GM19239 (cell line): ENCODE data around the gene F13B.
"Not testable (repeated sequence)": the region's sequence is repeated elsewhere in the genome, so short reads cannot be mapped to it uniquely, and the experiment has no call there.

Experiments
- DNase-seq: peaks from one replicate; pipeline ENCODE4 v3.0.0; 2011; ENCODE audit warnings: low spot score; ENCODE audit not compliant: insufficient read length
- FAIRE-seq: peaks from 2 replicates; lab custom pipeline; 2011; peaks lifted over from hg19 to GRCh38; lab: Jason Lieb, UNC

F13B gene

DNA sequence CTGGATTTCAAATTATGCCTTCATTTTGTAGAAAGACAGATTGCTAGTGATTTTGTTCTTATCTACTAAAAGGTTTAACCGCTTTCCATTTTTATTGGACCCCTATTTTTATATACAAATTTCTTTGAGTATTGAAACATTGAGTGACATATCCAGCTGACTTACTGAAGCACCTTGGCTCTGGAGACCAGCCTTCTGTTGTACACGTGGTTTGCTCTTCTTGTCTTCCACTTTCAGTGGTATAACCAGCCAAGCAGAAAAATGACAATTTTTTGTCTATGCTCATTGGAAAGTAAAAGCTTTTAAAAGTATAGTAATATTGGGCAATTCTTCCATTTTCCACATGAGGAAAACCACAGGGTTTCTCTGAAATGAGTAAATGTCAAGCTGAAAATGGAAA is 4.4 kb downstream of the F13B start:
- DNase-seq: peak; percentile 4
- peak; percentile 4 for FAIRE-seq

GRCh38 chr1:197049100-197049499 is 18.0 kb downstream of the F13B start:
- FAIRE-seq (no peak), DNase-seq (no peak)

DNA sequence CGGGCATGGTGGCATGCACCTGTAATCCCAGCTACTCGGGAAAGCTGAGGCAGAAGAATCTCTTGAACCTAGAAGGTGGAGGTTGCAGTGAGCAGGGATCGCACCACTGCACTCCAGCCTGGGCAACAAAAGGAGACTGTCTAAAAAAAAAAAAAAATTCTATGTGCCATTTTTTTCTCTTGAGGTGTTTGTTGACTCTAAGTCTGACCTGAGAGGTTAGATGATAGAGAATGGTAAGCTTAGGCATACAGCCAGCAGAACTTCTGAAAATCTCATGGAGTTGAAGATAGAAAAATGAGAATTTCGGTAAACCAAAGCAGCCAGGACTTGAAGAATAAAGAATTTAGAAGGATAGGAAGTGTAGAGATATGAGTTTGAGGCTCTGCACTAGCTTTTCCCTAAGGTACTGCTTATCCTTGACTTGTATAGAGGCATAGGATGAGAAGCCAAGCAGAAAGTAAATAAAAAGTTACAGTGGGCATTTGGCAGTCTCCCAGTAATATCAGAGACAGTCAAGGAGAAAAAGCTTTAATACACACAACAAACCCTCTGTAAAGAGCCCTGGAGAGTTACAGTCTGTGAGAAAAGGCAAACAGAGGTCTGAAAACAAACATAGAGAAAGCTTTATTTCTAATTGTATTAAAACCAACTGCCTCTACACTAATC is 24.3 kb downstream of the F13B start:
- FAIRE-seq (no peak), DNase-seq (no peak)

DNA sequence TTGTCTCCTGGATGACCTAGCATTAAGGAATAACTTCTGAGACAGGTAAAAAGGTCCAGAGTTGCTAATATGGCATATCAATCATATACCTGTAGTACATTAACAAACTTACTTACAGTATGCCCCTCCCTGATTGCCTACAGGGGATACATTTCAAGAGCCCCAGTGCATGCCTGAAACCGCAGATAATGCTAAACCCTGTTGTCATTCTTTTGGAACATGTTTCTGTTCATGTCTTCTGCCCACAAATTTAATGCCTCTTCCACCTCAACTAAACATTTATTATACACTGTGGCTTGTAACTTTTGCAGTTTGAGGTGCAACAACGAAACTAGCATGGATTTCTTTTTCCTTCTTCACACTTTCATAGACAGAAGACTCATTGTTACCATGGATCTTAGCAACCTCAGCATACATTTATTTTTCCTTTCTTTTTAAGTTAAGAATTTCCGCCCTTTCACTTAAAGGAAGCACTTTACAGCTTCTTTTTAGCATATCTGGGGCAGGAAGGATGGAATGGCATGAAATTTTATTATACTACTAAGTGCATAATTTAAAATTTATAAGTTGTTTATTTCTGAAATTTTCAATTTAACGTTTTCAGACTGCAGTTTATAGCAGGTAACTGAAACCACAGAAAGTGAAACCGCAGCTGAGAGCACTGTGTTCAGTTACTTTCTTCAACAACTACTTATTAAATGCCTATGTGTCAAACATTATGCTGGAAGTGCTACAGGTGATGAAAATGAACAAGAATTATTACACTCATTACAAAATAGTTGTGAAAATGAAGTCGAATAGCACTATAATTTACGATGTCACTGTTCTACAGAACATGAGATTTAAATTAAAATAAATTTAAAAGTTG is 25.3 kb downstream of the F13B start:
- DNase-seq: no peak
- FAIRE-seq: peak; percentile 87

GRCh38 chr1:197036861-197037260 is 30.2 kb downstream of the F13B start:
- no peak for DNase-seq
- FAIRE-seq: no peak

- FAIRE-seq, DNase-seq: not testable (repeated sequence)
These were observed 32.3 kb downstream of the F13B start for GRCh38 chr1:197034631-197035339.

DNA sequence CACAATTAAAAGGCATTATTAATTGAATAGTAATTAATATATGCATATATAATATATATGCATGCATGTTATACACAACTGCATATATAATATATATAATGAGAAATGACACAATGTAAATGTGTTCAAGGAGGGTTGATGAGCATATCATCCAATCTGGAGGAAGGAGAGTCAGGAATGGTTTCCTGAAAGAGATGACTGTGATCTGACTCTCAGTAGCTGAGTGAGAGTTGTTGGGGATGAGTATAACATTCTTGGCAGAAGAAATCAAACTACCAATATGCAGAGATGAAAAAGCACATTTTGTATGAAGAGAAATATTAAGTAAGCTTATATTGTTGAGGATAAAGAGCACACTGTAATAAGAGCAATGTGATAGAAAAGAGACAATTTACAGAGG is 37.3 kb downstream of the F13B start:
- FAIRE-seq (no peak), DNase-seq (no peak)

DNA sequence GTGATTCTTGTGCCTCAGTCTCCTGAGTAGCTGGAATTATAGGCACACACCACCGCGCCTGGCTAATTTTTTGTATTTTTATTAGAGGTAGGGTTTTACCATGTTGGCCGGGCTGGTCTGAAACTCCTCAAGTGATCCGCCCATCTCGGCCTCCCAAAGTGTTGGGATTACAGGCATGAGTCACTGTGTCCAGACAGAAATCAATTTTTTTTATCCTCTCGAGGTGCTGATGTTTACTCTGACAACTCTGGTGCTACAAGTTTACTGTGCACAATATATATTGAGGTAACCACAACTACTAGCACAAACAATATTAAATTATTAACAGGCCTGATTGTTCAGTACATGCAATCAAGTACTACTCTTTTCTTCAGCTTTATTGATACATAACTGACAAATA is 39.7 kb downstream of the F13B start:
- DNase-seq: no peak

GRCh38 chr1:197024460-197024859 is 42.6 kb downstream of the F13B start:
- no peak for DNase-seq

More for the DNA sequence above, 39.7 kb downstream of the F13B start:
- FAIRE-seq: no peak

GRCh38 chr1:197021716-197022115 is 45.3 kb downstream of the F13B start:
- FAIRE-seq: no peak
- DNase-seq: no peak

More at GRCh38 chr1:197024460-197024859, 42.6 kb downstream of the F13B start:
- FAIRE-seq: no peak

- DNase-seq (no peak), FAIRE-seq (no peak)
These were observed 49.4 kb downstream of the F13B start for GRCh38 chr1:197017558-197018146.

GRCh38 chr1:197016751-197017150 is 50.3 kb downstream of the F13B start:
- FAIRE-seq (no peak), DNase-seq (no peak)

- no peak for FAIRE-seq
- DNase-seq: no peak
These were observed 53.8 kb downstream of the F13B start for GRCh38 chr1:197013234-197013633.

DNA sequence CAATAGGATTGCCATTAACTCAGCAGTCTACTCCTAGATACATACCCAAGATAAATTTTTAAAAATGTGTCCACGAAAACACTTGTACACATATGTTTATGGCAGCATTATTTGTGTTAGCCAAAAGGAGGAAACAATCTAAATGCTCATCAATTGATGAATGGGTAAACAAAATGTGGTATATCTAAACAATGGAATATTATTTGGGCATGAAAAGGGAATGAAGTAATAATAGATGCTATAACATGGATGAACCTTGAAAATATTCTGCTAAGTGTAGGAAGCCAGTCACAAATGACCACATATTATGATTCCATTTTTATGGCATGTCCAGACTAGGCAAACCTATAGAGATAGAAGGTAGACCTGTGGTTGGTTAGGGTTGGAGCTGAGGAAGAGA is 55.4 kb downstream of the F13B start:
- FAIRE-seq (no peak), DNase-seq (no peak)

GRCh38 chr1:197008861-197009260 is 58.2 kb downstream of the F13B start:
- DNase-seq (no peak), FAIRE-seq (no peak)

DNA sequence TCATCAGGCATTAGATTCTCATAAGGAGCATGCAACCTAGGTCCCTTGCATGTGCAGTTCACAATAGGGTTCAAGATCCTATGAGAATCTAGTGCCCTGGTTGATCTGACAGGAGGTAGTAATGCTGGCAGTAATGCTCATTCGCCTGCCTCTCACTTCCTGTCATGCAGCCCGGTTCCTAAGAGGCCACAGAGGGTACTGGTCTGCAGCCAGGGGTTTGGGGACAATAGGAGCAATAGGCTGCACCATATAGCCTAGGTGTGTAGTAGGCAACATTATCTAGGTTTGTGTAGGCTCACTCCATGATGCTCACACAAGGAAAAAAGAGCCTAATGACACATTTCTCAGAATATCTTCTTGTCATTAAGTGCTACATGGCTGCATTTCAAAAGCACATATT is 63.9 kb downstream of the F13B start:
- no peak for FAIRE-seq
- DNase-seq: no peak

DNA sequence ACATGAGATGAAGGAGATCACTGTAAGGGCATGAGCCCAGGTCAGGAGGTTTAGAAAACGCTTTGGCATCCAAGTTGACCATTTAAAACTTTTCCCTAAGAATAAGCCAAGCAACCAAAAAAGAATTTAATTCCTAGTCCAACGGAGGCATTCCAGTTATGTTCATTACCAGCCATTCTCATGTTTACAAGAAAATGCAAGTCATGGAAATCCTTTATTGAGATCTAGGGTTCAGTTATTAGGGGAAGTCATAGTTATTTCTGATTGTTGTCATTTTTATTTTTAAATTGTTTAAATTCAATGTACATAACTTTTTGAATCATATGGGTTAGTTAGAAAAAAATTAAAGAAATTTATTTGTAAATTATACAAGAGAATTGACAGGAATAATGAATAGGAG is 65.2 kb downstream of the F13B start:
- FAIRE-seq: no peak

GRCh38 chr1:196997423-196997822 is 69.6 kb downstream of the F13B start:
- DNase-seq (no peak), FAIRE-seq (no peak)

More for the DNA sequence above, 65.2 kb downstream of the F13B start:
- no peak for DNase-seq

- no peak for DNase-seq
- no peak for FAIRE-seq
These were observed 73.1 kb downstream of the F13B start for GRCh38 chr1:196993916-196994315.

- FAIRE-seq, DNase-seq: not testable (repeated sequence)
These were observed 75.0 kb downstream of the F13B start for GRCh38 chr1:196991919-196992651.
